ENCODE results near the gene LACC1. TPM values are rescaled to one million over a fixed set of nuclear protein-coding genes. Genes with fewer than 3 reads are reported as not detected.

LACC1 gene
- total RNA-seq, 1 experiment from 2014 or later, result 7.2 TPM

DNA sequence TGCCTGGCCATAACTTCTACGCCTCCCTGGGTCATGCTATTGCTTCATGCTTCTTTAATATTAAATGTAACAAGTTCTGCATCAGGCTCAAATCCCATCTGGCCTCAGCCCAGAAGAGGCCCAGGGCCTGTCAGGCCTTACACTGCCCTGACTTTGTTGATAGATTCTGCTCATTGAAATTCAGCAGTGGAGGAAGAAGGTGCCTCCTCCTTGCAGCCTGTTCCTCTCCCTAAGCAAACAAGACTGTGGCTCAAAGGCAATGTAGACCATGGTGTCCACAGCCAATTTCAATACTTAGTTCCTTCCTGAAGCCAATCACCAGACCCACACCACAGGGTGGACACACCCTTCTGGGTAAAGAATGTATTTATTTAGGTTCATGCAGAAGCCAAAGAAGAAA is 59.4 kb downstream of the LACC1 start:
- Histone ChIP-seq H3K9me3 (no peaks in the 10 kb centered on the region), H3K4me1 (no peaks in the 10 kb centered on the region), H3K36me3 (ENCODE audit: control insufficient read depth, insufficient read depth, low read length) (no peaks in the 10 kb centered on the region), H3K27me3 (replicated peaks; ENCODE audit: control insufficient read depth, insufficient read depth, low read length) (no peaks in the 10 kb centered on the region), H3K4me3 (ENCODE audit: low read depth, low read length) (no peak overlapping the region)
- Mint-ChIP-seq H3K36me3 (ENCODE audit: insufficient read depth, unreplicated experiment) (no peaks in the 10 kb centered on the region), H3K4me3 (ENCODE audit: unreplicated experiment) (no peak overlapping the region), H3K27me3 (ENCODE audit: insufficient read depth, unreplicated experiment) (peaks cover 8% of the 10 kb centered on the region), H3K4me1 (ENCODE audit: low read depth, unreplicated experiment) (no peaks in the 10 kb centered on the region), H3K9me3 (ENCODE audit: unreplicated experiment) (no peaks in the 10 kb centered on the region), H3K27ac (ENCODE audit: unreplicated experiment) (no peak overlapping the region)
- TF ChIP-seq, protein P1, sequence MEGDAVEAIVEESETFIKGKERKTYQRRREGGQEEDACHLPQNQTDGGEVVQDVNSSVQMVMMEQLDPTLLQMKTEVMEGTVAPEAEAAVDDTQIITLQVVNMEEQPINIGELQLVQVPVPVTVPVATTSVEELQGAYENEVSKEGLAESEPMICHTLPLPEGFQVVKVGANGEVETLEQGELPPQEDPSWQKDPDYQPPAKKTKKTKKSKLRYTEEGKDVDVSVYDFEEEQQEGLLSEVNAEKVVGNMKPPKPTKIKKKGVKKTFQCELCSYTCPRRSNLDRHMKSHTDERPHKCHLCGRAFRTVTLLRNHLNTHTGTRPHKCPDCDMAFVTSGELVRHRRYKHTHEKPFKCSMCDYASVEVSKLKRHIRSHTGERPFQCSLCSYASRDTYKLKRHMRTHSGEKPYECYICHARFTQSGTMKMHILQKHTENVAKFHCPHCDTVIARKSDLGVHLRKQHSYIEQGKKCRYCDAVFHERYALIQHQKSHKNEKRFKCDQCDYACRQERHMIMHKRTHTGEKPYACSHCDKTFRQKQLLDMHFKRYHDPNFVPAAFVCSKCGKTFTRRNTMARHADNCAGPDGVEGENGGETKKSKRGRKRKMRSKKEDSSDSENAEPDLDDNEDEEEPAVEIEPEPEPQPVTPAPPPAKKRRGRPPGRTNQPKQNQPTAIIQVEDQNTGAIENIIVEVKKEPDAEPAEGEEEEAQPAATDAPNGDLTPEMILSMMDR (IDR thresholded peaks at IDR 0.05; ENCODE audit: insufficient read depth in 1 of 2, low read depth in 1 of 2, low read length in 1 of 2, severe bottlenecking in 1 of 2, unreplicated experiment in 1 of 2), result no peak
- DNase-seq, result no peak
- ChIA-PET POLR2A (no interaction called here), CTCF (no interaction called here)
- intact Hi-C loops (cut with micrococcal nuclease; ENCODE audit: unreplicated experiment), result no loop called here
- no TSS peak for BruUV-seq (replicated peaks)

DNA sequence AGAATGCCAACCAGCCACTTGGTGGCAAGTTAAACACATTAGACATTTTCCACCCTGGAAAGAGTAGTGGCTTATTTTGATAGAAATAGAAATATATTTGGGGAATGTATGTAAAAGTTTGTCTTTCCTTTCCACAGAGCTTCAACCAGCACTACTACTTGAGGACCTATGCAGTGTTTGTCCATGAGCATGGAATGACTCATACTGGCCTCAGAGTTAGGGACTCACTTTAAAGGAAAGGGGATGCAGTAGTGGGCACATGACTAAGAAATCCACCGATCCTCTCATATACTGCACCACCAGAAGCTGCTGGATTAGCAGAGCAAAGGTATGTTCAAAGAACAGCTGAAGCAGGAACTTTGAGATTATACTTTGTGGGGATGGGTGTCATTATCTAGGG is 62.6 kb downstream of the LACC1 start:
- ChIA-PET CTCF (no interaction called here), POLR2A (no interaction called here)
- Histone ChIP-seq H3K9me3 (no peaks in the 10 kb centered on the region), H3K36me3 (ENCODE audit: control insufficient read depth, insufficient read depth, low read length) (no peaks in the 10 kb centered on the region), H3K4me1 (no peaks in the 10 kb centered on the region), H3K27me3 (replicated peaks; ENCODE audit: control insufficient read depth, insufficient read depth, low read length) (no peaks in the 10 kb centered on the region), H3K4me3 (ENCODE audit: low read depth, low read length) (no peak overlapping the region)
- H3K9me3 Mint-ChIP-seq (ENCODE audit: unreplicated experiment), result no peaks in the 10 kb centered on the region
- BruUV-seq (replicated peaks), result no TSS peak
- H3K36me3 Mint-ChIP-seq (ENCODE audit: insufficient read depth, unreplicated experiment), result no peaks in the 10 kb centered on the region
- H3K4me3 Mint-ChIP-seq (ENCODE audit: unreplicated experiment), result no peak overlapping the region
- TF ChIP-seq, protein P1 (IDR thresholded peaks at IDR 0.05; ENCODE audit: insufficient read depth in 1 of 2, low read depth in 1 of 2, low read length in 1 of 2, severe bottlenecking in 1 of 2, unreplicated experiment in 1 of 2), result no peak
- DNase-seq, result no peak
- intact Hi-C loops (cut with micrococcal nuclease; ENCODE audit: unreplicated experiment), result no loop called here
- H3K27me3 Mint-ChIP-seq (ENCODE audit: insufficient read depth, unreplicated experiment), result peaks cover 4% of the 10 kb centered on the region
- H3K4me1 Mint-ChIP-seq (ENCODE audit: low read depth, unreplicated experiment), result no peaks in the 10 kb centered on the region
- H3K27ac Mint-ChIP-seq (ENCODE audit: unreplicated experiment), result no peak overlapping the region

Other genes starting within 250 kb of the LACC1 start
- 9.1 and 10.4 TPM in 2 replicates for gene ENOX1, start 92.9 kb upstream of the LACC1 start, total RNA-seq (2022)
- 15.6 and 21.2 TPM in 2 replicates for gene CCDC122, start 164 bp upstream of the LACC1 start, total RNA-seq (2022)